ENCODE measurements around the gene ASCC3. TPM values are rescaled to one million over a fixed set of nuclear protein-coding genes. Genes with fewer than 3 reads are reported as not detected.

ASCC3 gene
- total and polyA plus RNA-seq, 2 experiments from 2014 or later = 92.9 to 129 TPM

DNA sequence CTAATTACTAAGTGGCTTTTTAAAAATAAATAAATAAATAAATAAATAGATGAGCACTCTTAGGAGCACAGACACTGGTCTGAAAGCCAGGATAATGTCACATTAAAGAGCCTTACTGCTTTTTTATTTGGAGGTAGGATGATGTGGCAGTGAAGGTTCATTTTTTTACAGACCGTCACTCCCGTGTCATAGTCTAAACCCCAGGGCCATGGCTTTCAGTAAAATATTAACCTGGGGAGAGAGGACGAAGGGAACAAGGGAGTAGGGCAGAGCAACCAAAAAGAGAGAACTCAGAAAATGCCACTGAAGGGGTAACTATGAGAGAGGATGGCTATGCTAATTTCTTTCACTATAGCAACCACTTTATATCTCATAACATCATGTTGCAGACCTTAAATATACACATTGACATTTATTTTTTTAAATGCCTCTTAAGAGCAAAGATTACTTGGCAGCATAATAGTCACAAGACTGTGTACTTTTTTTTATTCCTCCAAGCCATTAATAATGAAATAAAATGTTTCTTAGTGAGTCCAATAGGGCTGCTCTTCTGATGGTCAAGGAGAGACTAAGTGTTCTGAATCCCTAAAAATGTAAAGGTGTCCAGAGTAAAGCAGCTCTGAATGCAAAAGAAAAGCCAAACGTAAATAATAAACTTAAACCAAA, 315.6 kb downstream of the ASCC3 start:
- DNase-seq (ENCODE audit: low spot score) (no peak), ATAC-seq (no peak)
- Mint-ChIP-seq H3K36me3 (ENCODE audit: low read depth) (peaks cover 12% of the 10 kb centered on the region), H3K4me1 (no peaks in the 10 kb centered on the region), H3K4me3 (no peak overlapping the region), H3K27me3 (ENCODE audit: insufficient read depth, low read depth, poor library complexity) (no peaks in the 10 kb centered on the region), H3K27ac (no peak overlapping the region), H3K9me3 (no peaks in the 10 kb centered on the region)
- Histone ChIP-seq H3F3A (replicated peaks; ENCODE audit: low read depth) (no peaks in the 10 kb centered on the region), H3K36me3 (ENCODE audit: insufficient read depth) (no peaks in the 10 kb centered on the region), H4K20me1 (replicated peaks; ENCODE audit: insufficient read depth) (no peaks in the 10 kb centered on the region), H3K27ac (ENCODE audit: low read depth) (no peak overlapping the region), H3K9me2 (ENCODE audit: insufficient read depth) (no peaks in the 10 kb centered on the region; the same call in 1 of the 2 replicates), H3K4me1 (ENCODE audit: insufficient read depth) (no peaks in the 10 kb centered on the region), H3K79me2 (replicated peaks; ENCODE audit: insufficient read depth) (no peaks in the 10 kb centered on the region), H3K27me3 (ENCODE audit: insufficient read depth) (no peaks in the 10 kb centered on the region), H3K4me3 (no peak overlapping the region), H2AFZ (no peak overlapping the region), H3K4me2 (no peak overlapping the region)
- TF ChIP-seq CREB1 (CRISPR knock-in tag; IDR thresholded peaks at IDR 0.05; ENCODE audit: low read depth) = no peak
- TF ChIP-seq EZH2phosphoT487 (IDR thresholded peaks at IDR 0.05; ENCODE audit: unreplicated experiment) = no peak
- TF ChIP-seq, protein P1, sequence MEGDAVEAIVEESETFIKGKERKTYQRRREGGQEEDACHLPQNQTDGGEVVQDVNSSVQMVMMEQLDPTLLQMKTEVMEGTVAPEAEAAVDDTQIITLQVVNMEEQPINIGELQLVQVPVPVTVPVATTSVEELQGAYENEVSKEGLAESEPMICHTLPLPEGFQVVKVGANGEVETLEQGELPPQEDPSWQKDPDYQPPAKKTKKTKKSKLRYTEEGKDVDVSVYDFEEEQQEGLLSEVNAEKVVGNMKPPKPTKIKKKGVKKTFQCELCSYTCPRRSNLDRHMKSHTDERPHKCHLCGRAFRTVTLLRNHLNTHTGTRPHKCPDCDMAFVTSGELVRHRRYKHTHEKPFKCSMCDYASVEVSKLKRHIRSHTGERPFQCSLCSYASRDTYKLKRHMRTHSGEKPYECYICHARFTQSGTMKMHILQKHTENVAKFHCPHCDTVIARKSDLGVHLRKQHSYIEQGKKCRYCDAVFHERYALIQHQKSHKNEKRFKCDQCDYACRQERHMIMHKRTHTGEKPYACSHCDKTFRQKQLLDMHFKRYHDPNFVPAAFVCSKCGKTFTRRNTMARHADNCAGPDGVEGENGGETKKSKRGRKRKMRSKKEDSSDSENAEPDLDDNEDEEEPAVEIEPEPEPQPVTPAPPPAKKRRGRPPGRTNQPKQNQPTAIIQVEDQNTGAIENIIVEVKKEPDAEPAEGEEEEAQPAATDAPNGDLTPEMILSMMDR (conservative IDR thresholded peaks at IDR 0.05; ENCODE audit: low read depth in 2 of 2) = no peak
- TF ChIP-seq, protein P2, sequence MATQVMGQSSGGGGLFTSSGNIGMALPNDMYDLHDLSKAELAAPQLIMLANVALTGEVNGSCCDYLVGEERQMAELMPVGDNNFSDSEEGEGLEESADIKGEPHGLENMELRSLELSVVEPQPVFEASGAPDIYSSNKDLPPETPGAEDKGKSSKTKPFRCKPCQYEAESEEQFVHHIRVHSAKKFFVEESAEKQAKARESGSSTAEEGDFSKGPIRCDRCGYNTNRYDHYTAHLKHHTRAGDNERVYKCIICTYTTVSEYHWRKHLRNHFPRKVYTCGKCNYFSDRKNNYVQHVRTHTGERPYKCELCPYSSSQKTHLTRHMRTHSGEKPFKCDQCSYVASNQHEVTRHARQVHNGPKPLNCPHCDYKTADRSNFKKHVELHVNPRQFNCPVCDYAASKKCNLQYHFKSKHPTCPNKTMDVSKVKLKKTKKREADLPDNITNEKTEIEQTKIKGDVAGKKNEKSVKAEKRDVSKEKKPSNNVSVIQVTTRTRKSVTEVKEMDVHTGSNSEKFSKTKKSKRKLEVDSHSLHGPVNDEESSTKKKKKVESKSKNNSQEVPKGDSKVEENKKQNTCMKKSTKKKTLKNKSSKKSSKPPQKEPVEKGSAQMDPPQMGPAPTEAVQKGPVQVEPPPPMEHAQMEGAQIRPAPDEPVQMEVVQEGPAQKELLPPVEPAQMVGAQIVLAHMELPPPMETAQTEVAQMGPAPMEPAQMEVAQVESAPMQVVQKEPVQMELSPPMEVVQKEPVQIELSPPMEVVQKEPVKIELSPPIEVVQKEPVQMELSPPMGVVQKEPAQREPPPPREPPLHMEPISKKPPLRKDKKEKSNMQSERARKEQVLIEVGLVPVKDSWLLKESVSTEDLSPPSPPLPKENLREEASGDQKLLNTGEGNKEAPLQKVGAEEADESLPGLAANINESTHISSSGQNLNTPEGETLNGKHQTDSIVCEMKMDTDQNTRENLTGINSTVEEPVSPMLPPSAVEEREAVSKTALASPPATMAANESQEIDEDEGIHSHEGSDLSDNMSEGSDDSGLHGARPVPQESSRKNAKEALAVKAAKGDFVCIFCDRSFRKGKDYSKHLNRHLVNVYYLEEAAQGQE (IDR thresholded peaks at IDR 0.05; ENCODE audit: unreplicated experiment) = no peak
- TF ChIP-seq, protein P3, sequence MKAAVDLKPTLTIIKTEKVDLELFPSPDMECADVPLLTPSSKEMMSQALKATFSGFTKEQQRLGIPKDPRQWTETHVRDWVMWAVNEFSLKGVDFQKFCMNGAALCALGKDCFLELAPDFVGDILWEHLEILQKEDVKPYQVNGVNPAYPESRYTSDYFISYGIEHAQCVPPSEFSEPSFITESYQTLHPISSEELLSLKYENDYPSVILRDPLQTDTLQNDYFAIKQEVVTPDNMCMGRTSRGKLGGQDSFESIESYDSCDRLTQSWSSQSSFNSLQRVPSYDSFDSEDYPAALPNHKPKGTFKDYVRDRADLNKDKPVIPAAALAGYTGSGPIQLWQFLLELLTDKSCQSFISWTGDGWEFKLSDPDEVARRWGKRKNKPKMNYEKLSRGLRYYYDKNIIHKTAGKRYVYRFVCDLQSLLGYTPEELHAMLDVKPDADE (IDR thresholded peaks at IDR 0.05) = no peak
- TF ChIP-seq ZNF331 (CRISPR knock-in tag; IDR thresholded peaks at IDR 0.05; ENCODE audit: low read depth) = no peak
- TF ChIP-seq STAT1 (IDR thresholded peaks at IDR 0.05; ENCODE audit: unreplicated experiment) = no peak
- TF ChIP-seq ZNF114 (CRISPR knock-in tag; IDR thresholded peaks at IDR 0.05) = no peak
- no peak for TF ChIP-seq EZH2 (IDR thresholded peaks at IDR 0.05; ENCODE audit: low read depth, unreplicated experiment)
- TF ChIP-seq JUNB (IDR thresholded peaks at IDR 0.05; ENCODE audit: unreplicated experiment) = no peak
- TF ChIP-seq, protein P4, sequence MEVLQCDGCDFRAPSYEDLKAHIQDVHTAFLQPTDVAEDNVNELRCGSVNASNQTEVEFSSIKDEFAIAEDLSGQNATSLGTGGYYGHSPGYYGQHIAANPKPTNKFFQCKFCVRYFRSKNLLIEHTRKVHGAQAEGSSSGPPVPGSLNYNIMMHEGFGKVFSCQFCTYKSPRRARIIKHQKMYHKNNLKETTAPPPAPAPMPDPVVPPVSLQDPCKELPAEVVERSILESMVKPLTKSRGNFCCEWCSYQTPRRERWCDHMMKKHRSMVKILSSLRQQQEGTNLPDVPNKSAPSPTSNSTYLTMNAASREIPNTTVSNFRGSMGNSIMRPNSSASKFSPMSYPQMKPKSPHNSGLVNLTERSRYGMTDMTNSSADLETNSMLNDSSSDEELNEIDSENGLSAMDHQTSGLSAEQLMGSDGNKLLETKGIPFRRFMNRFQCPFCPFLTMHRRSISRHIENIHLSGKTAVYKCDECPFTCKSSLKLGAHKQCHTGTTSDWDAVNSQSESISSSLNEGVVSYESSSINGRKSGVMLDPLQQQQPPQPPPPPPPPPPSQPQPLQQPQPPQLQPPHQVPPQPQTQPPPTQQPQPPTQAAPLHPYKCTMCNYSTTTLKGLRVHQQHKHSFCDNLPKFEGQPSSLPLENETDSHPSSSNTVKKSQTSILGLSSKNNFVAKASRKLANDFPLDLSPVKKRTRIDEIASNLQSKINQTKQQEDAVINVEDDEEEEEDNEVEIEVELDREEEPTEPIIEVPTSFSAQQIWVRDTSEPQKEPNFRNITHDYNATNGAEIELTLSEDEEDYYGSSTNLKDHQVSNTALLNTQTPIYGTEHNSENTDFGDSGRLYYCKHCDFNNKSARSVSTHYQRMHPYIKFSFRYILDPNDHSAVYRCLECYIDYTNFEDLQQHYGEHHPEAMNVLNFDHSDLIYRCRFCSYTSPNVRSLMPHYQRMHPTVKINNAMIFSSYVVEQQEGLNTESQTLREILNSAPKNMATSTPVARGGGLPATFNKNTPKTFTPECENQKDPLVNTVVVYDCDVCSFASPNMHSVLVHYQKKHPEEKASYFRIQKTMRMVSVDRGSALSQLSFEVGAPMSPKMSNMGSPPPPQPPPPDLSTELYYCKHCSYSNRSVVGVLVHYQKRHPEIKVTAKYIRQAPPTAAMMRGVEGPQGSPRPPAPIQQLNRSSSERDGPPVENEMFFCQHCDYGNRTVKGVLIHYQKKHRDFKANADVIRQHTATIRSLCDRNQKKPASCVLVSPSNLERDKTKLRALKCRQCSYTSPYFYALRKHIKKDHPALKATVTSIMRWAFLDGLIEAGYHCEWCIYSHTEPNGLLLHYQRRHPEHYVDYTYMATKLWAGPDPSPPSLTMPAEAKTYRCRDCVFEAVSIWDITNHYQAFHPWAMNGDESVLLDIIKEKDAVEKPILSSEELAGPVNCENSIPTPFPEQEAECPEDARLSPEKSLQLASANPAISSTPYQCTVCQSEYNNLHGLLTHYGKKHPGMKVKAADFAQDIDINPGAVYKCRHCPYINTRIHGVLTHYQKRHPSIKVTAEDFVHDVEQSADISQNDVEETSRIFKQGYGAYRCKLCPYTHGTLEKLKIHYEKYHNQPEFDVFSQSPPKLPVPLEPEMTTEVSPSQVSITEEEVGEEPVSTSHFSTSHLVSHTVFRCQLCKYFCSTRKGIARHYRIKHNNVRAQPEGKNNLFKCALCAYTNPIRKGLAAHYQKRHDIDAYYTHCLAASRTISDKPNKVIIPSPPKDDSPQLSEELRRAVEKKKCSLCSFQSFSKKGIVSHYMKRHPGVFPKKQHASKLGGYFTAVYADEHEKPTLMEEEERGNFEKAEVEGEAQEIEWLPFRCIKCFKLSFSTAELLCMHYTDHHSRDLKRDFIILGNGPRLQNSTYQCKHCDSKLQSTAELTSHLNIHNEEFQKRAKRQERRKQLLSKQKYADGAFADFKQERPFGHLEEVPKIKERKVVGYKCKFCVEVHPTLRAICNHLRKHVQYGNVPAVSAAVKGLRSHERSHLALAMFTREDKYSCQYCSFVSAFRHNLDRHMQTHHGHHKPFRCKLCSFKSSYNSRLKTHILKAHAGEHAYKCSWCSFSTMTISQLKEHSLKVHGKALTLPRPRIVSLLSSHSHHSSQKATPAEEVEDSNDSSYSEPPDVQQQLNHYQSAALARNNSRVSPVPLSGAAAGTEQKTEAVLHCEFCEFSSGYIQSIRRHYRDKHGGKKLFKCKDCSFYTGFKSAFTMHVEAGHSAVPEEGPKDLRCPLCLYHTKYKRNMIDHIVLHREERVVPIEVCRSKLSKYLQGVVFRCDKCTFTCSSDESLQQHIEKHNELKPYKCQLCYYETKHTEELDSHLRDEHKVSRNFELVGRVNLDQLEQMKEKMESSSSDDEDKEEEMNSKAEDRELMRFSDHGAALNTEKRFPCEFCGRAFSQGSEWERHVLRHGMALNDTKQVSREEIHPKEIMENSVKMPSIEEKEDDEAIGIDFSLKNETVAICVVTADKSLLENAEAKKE (CRISPR knock-in tag; IDR thresholded peaks at IDR 0.05) = no peak
- no peak for TF ChIP-seq NANOG (IDR thresholded peaks at IDR 0.05; ENCODE audit: borderline replicate concordance)

All from GM23338 (cell line).